ENCODE results near the gene KDSR. TPM values are rescaled to one million over a fixed set of nuclear protein-coding genes. Genes with fewer than 3 reads are reported as not detected.

KDSR gene, protein sequence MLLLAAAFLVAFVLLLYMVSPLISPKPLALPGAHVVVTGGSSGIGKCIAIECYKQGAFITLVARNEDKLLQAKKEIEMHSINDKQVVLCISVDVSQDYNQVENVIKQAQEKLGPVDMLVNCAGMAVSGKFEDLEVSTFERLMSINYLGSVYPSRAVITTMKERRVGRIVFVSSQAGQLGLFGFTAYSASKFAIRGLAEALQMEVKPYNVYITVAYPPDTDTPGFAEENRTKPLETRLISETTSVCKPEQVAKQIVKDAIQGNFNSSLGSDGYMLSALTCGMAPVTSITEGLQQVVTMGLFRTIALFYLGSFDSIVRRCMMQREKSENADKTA
- total RNA-seq: 25.2 and 35.2 TPM in 2 replicates

GRCh38 chr18:63367053-63367953 is at the start of gene KDSR:
TSS of gene KDSR (minus strand) at chr18:63367206. CDS start at chr18:63367118, 88 bp downstream.

DNA sequence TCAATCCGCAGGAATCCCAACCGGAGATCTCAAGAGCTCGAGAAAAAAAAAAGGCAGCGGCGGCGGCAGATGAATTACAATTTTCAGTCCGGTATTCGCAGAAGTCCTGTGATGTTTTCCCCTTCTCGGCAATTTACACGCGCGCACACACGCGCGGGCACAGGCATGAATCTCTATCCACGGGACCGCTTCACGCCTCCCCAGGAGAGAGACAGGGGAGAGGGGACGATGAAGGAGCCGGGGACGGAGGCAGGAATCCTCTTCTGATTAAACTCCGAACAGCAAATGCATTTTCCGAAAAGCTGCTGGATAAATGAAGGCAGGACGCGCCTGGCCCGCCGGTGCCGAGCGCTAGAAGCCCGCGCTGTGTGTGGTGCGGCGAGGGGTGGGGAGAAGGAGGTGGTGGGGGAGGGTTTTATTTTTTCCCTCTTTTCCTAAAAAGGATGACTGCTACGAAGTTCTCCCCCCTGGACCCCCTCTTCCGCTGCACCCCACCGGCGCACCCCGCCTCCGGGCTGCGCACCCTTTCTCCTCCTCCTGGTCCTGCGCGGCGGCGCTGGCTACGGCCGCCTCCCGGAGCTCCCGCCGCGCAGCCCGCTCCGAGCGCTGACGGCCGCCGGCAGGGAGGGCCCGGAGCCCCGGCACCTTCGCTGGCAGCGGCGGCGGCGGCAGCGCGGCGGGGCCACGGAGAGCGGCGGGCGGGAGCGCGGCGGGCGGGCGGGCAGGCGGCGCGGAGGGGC is 47.5 kb downstream of the KDSR start, which contains the start of gene BCL2:
Gene BCL2, minus strand, starts transcription at position 387 of the 740 bp plus-strand sequence.

Other genes starting within 250 kb of the KDSR start
- 0.10 and 0.27 TPM in 2 replicates for gene BCL2, start 47.4 kb downstream of the KDSR start, total RNA-seq
- 29.3 and 30.3 TPM in 2 replicates for gene VPS4B, start 55.3 kb upstream of the KDSR start, total RNA-seq
- gene SERPINB5, start 109.8 kb upstream of the KDSR start, total RNA-seq: not detected in 2 replicates
- not detected in 2 replicates for gene SERPINB12, start 175.2 kb upstream of the KDSR start, total RNA-seq
- not detected in 2 replicates for gene SERPINB13, start 220.1 kb upstream of the KDSR start, total RNA-seq